PC-3 (cell line): ENCODE results near the gene NRSN2.
"Not testable (repeated sequence)": the region's sequence is repeated elsewhere in the genome, so short reads cannot be mapped to it uniquely, and the experiment has no call there.

ENCODE experiments used
- CTCF ChIP-seq: fragments of 300-600 bp; sonication (generic); conservative IDR thresholded peaks from 2 replicates; pipeline ENCODE4 v1.5.1; 2017; ENCODE audit warnings: antibody characterized with exemption, low read depth, mild to moderate bottlenecking, low read length
- EZH2 ChIP-seq: fragments of 300-600 bp; sonication (generic); IDR thresholded peaks from one replicate; pipeline ENCODE4 v1.6.1; 2017; ENCODE audit warnings: antibody characterized with exemption, mild to moderate bottlenecking, low read length; ENCODE audit not compliant: unreplicated experiment
- EZH2phosphoT487 ChIP-seq: fragments of 300-600 bp; sonication (generic); IDR thresholded peaks from 2 replicates; pipeline ENCODE4 v1.6.1; 2018; ENCODE audit warnings: mild to moderate bottlenecking, antibody characterized with exemption, low read length, borderline replicate concordance

- TF ChIP-seq EZH2, CTCF, EZH2phosphoT487: not testable (repeated sequence)
These were observed 30.7 kb downstream of the NRSN2 start for GRCh38 chr20:377578-377977.
